ENCODE results near the gene ARHGEF28.

The ARHGEF28 gene

GRCh38 chr5:73615085-73615484 lies 10.9 kb upstream of the ARHGEF28 start:
- no peaks in the 10 kb centered on the region for H3K36me3 Mint-ChIP-seq (ENCODE audit: low read depth)
- H3K9me3 Mint-ChIP-seq: no peaks in the 10 kb centered on the region
- H3K27ac Mint-ChIP-seq: no peak overlapping the region
- H3K4me3 Mint-ChIP-seq: no peak overlapping the region
- H3K27me3 Mint-ChIP-seq: peaks cover 29% of the 10 kb centered on the region
- no peak for DNase-seq
- H3K4me1 Mint-ChIP-seq (ENCODE audit: low read depth): no peaks in the 10 kb centered on the region

- H3K4me1 Mint-ChIP-seq (ENCODE audit: low read depth): no peaks in the 10 kb centered on the region
- no peak overlapping the region for H3K27ac Mint-ChIP-seq
- H3K9me3 Mint-ChIP-seq: no peaks in the 10 kb centered on the region
- H3K36me3 Mint-ChIP-seq (ENCODE audit: low read depth): no peaks in the 10 kb centered on the region
- H3K27me3 Mint-ChIP-seq: peaks cover 21% of the 10 kb centered on the region
- no peak overlapping the region for H3K4me3 Mint-ChIP-seq
- DNase-seq: no peak
These were observed 10.0 kb upstream of the ARHGEF28 start for GRCh38 chr5:73615947-73616346.

GRCh38 chr5:73617510-73618279 lies 8.3 kb upstream of the ARHGEF28 start:
- no peak for DNase-seq
- Mint-ChIP-seq H3K4me1 (ENCODE audit: low read depth) (no peaks in the 10 kb centered on the region), H3K36me3 (ENCODE audit: low read depth) (no peaks in the 10 kb centered on the region), H3K9me3 (no peaks in the 10 kb centered on the region), H3K27ac (no peak overlapping the region), H3K27me3 (peaks cover 21% of the 10 kb centered on the region), H3K4me3 (no peak overlapping the region)

- Mint-ChIP-seq H3K4me3 (no peak overlapping the region), H3K27me3 (peaks cover 32% of the 10 kb centered on the region), H3K27ac (no peak overlapping the region), H3K4me1 (ENCODE audit: low read depth) (no peaks in the 10 kb centered on the region), H3K36me3 (ENCODE audit: low read depth) (no peaks in the 10 kb centered on the region), H3K9me3 (no peaks in the 10 kb centered on the region)
- no peak for DNase-seq
These were observed 6.2 kb upstream of the ARHGEF28 start for GRCh38 chr5:73619606-73620333.

GRCh38 chr5:73620334-73620687 lies 5.7 kb upstream of the ARHGEF28 start:
- Mint-ChIP-seq H3K4me3 (no peak overlapping the region), H3K36me3 (ENCODE audit: low read depth) (no peaks in the 10 kb centered on the region), H3K4me1 (ENCODE audit: low read depth) (peaks cover 1% of the 10 kb centered on the region), H3K9me3 (no peaks in the 10 kb centered on the region), H3K27me3 (peaks cover 37% of the 10 kb centered on the region), H3K27ac (no peak overlapping the region)
- no peak for DNase-seq

GRCh38 chr5:73623060-73623459 lies 2.9 kb upstream of the ARHGEF28 start:
- no peak overlapping the region for H3K4me3 Mint-ChIP-seq
- DNase-seq: no peak
- H3K27ac Mint-ChIP-seq: no peak overlapping the region
- peaks cover 57% of the 10 kb centered on the region for H3K27me3 Mint-ChIP-seq
- H3K9me3 Mint-ChIP-seq: no peaks in the 10 kb centered on the region
- peaks cover 3% of the 10 kb centered on the region for H3K4me1 Mint-ChIP-seq (ENCODE audit: low read depth)
- no peaks in the 10 kb centered on the region for H3K36me3 Mint-ChIP-seq (ENCODE audit: low read depth)

- Mint-ChIP-seq H3K27me3 (peaks cover 65% of the 10 kb centered on the region), H3K4me1 (ENCODE audit: low read depth) (peaks cover 3% of the 10 kb centered on the region), H3K9me3 (no peaks in the 10 kb centered on the region), H3K4me3 (no peak overlapping the region), H3K36me3 (ENCODE audit: low read depth) (no peaks in the 10 kb centered on the region), H3K27ac (no peak overlapping the region)
- DNase-seq: no peak
These were observed 2.0 kb upstream of the ARHGEF28 start for GRCh38 chr5:73623901-73624404.

GRCh38 chr5:73624888-73625287 lies 1.1 kb upstream of the ARHGEF28 start:
- Mint-ChIP-seq H3K4me1 (ENCODE audit: low read depth) (peaks cover 3% of the 10 kb centered on the region), H3K27ac (no peak overlapping the region), H3K9me3 (no peaks in the 10 kb centered on the region), H3K36me3 (ENCODE audit: low read depth) (no peaks in the 10 kb centered on the region), H3K27me3 (peaks cover 67% of the 10 kb centered on the region), H3K4me3 (no peak overlapping the region)
- no peak for DNase-seq

GRCh38 chr5:73625372-73625943 lies 538 bp upstream of the ARHGEF28 start:
- peaks cover 3% of the 10 kb centered on the region for H3K4me1 Mint-ChIP-seq (ENCODE audit: low read depth)
- no peaks in the 10 kb centered on the region for H3K9me3 Mint-ChIP-seq
- no peaks in the 10 kb centered on the region for H3K36me3 Mint-ChIP-seq (ENCODE audit: low read depth)
- peaks cover 71% of the 10 kb centered on the region for H3K27me3 Mint-ChIP-seq
- H3K4me3 Mint-ChIP-seq: peak overlapping the region; percentile 59
- H3K27ac Mint-ChIP-seq: no peak overlapping the region
- DNase-seq: no peak

GRCh38 chr5:73626814-73627313 lies 868 bp downstream of the ARHGEF28 start:
- Mint-ChIP-seq H3K36me3 (ENCODE audit: low read depth) (no peaks in the 10 kb centered on the region), H3K9me3 (no peaks in the 10 kb centered on the region), H3K27me3 (peaks cover 77% of the 10 kb centered on the region), H3K27ac (no peak overlapping the region), H3K4me1 (ENCODE audit: low read depth) (peaks cover 3% of the 10 kb centered on the region), H3K4me3 (peak overlapping the region; percentile 53)
- DNase-seq: no peak

GRCh38 chr5:73629456-73629855 lies 3.5 kb downstream of the ARHGEF28 start:
- Mint-ChIP-seq H3K36me3 (ENCODE audit: low read depth) (no peaks in the 10 kb centered on the region), H3K4me1 (ENCODE audit: low read depth) (peaks cover 3% of the 10 kb centered on the region), H3K27me3 (peaks cover 64% of the 10 kb centered on the region), H3K4me3 (no peak overlapping the region), H3K9me3 (no peaks in the 10 kb centered on the region), H3K27ac (no peak overlapping the region)
- no peak for DNase-seq

- Mint-ChIP-seq H3K4me1 (ENCODE audit: low read depth) (no peaks in the 10 kb centered on the region), H3K4me3 (no peak overlapping the region), H3K9me3 (no peaks in the 10 kb centered on the region), H3K27me3 (peaks cover 59% of the 10 kb centered on the region), H3K27ac (no peak overlapping the region), H3K36me3 (ENCODE audit: low read depth) (no peaks in the 10 kb centered on the region)
- DNase-seq: no peak
These were observed 4.8 kb downstream of the ARHGEF28 start for GRCh38 chr5:73630765-73631164.

- Mint-ChIP-seq H3K4me3 (no peak overlapping the region), H3K9me3 (no peaks in the 10 kb centered on the region), H3K27ac (no peak overlapping the region), H3K27me3 (peaks cover 58% of the 10 kb centered on the region), H3K4me1 (ENCODE audit: low read depth) (no peaks in the 10 kb centered on the region), H3K36me3 (ENCODE audit: low read depth) (no peaks in the 10 kb centered on the region)
- DNase-seq: no peak
These were observed 5.5 kb downstream of the ARHGEF28 start for GRCh38 chr5:73631500-73631899.

GRCh38 chr5:73633060-73633459 lies 7.1 kb downstream of the ARHGEF28 start:
- no peaks in the 10 kb centered on the region for H3K4me1 Mint-ChIP-seq (ENCODE audit: low read depth)
- H3K9me3 Mint-ChIP-seq: no peaks in the 10 kb centered on the region
- no peaks in the 10 kb centered on the region for H3K36me3 Mint-ChIP-seq (ENCODE audit: low read depth)
- DNase-seq: no peak
- H3K27ac Mint-ChIP-seq: no peak overlapping the region
- peaks cover 42% of the 10 kb centered on the region for H3K27me3 Mint-ChIP-seq
- no peak overlapping the region for H3K4me3 Mint-ChIP-seq

GRCh38 chr5:73636408-73636807 lies 10.4 kb downstream of the ARHGEF28 start:
- Mint-ChIP-seq H3K4me3 (no peak overlapping the region), H3K27ac (no peak overlapping the region), H3K9me3 (no peaks in the 10 kb centered on the region), H3K4me1 (ENCODE audit: low read depth) (no peaks in the 10 kb centered on the region), H3K36me3 (ENCODE audit: low read depth) (no peaks in the 10 kb centered on the region), H3K27me3 (peaks cover 23% of the 10 kb centered on the region)
- DNase-seq: no peak

Data from activated T-cell treated with anti-CD3 and anti-CD28 coated beads, Interleukin-2, amount 50 U/mL, for 24 hours (primary cell).